ENCODE results near the gene NOVA2. TPM values are rescaled to one million over a fixed set of nuclear protein-coding genes. Genes with fewer than 3 reads are reported as not detected.
"Not testable (repeated sequence)": the region's sequence is repeated elsewhere in the genome, so short reads cannot be mapped to it uniquely, and the experiment has no call there.

Gene NOVA2
- total RNA-seq, 2 donors from 2014 or later, result 0.08 TPM; not detected in 1

DNA sequence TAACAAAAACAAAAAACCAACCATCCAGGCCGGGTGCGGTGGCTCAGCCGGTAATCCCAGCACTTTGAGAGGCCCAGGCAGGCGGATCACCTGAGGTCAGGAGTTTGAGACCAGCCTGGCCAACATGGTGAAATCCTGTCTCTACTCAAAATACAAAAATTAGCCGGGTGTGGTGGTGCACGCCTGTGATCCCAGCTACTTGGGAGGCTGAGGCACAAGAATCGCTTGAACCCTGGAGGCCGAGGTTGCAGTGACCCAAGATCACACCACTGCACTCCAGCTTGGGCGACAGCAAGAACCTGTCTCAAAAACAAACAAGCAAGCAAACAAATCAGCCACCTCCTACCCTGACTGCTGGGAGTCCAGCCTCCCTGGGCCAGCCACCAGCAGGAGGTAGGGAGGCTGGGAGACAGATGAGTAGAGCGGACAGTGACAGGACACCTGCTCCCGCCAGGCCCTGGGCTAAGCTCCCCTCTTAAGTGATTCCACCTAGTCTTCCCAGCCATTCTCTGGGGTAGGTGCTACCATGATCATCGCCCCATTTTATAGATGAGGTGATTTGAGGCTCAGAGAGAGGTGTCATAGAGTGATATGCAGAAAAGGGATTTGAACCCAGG is 77.6 kb downstream of the NOVA2 start:
- DNase-seq (ENCODE audit: low spot score in 2 of 2); ATAC-seq; H3K9me3 Mint-ChIP-seq; H3K36me3 Mint-ChIP-seq: not testable (repeated sequence)
- H3K27ac Mint-ChIP-seq, result peak overlapping the region in 1 of 2 donors; percentile 34

DNA sequence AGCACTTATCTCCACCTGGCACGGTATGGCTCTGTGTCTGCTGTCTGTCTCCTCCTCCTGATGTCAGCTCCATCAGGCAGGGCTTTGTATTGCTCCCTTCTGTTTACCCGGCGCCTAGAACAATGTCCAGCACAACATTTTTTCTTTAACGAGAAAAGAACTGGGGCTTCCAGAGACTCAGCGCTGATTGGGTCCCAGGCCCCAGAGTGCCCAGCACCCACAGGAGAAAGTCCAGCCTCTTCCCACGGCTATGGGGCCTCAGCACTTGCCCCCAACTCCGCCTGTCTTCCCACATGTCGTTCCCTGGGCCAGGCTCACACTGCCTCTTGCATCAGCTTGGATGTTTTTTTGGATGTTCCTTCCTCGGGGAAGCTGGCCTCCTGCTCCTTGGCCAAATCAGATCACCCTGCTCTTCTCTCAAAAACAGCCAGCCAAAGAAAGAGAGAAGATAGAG is 78.1 kb downstream of the NOVA2 start:
- DNase-seq (ENCODE audit: low spot score in 2 of 2) (no peak), ATAC-seq (no peak)
- H3K27ac Mint-ChIP-seq, result peak overlapping the region in 1 of 2 donors; percentile 34
- H3K9me3 Mint-ChIP-seq, result no peaks in the 10 kb centered on the region
- no peaks in the 10 kb centered on the region for H3K36me3 Mint-ChIP-seq

DNA sequence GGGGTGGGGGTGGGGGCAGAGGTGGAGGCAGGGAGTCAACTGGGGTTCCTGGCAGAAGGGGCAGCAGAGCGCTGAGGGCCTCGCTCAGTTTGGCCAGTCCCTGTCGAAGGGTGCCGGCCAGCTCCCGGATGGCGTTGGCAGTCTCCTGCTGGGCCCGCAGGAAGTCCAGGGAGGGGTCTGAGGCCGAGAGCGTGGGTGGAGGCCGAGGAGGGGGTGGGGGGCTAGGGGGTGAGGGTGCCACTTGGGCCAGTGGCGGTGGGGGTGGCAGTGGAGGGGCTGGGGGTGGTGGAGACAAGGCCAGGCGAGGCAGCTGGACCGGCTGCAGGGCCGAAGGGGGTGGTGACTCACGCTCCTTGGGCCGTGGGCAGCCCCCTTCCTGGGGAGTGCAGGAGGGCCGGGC is 82.8 kb downstream of the NOVA2 start:
- H3K27ac Mint-ChIP-seq, result no peak overlapping the region
- DNase-seq (ENCODE audit: low spot score in 2 of 2), result no peak
- no peaks in the 10 kb centered on the region for H3K9me3 Mint-ChIP-seq
- H3K36me3 Mint-ChIP-seq, result no peaks in the 10 kb centered on the region
- ATAC-seq, result no peak

DNA sequence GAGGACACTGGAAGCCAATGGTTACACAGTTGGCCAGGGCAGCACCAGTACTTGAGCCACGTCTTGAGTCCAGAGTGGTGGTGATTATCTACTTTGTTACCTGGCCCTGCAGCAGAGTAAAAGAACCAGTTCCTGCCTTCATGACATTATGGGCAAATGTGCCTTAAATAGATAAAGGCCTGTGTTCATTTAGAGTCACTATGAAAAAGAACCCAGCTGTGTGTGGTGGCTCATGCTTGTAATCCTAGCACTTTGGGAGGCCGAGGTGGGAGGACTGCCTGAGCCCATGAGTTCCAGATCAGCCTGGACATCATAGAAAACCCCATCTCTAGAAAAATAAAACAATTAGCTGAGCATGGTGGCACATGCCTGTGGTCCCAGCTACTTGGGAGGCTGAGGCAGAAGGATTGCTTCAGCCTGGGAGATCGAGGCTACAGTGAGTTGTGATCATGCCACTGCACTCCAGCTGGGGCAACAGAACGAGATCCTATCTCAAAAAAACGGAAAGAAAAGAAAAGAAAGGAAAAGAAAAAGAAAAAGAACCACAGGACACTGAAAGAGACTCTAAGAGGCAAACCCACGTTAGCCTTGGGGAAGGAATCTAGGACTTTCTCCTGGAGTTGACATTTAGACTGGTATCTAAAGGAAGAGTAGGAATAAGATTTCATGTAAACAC is 84.3 kb downstream of the NOVA2 start:
- H3K36me3 Mint-ChIP-seq, result no peaks in the 10 kb centered on the region
- DNase-seq (ENCODE audit: low spot score in 2 of 2) (no peak), ATAC-seq (no peak)
- no peaks in the 10 kb centered on the region for H3K9me3 Mint-ChIP-seq
- H3K27ac Mint-ChIP-seq, result peak overlapping the region in 1 of 2 donors; percentile 75

DNA sequence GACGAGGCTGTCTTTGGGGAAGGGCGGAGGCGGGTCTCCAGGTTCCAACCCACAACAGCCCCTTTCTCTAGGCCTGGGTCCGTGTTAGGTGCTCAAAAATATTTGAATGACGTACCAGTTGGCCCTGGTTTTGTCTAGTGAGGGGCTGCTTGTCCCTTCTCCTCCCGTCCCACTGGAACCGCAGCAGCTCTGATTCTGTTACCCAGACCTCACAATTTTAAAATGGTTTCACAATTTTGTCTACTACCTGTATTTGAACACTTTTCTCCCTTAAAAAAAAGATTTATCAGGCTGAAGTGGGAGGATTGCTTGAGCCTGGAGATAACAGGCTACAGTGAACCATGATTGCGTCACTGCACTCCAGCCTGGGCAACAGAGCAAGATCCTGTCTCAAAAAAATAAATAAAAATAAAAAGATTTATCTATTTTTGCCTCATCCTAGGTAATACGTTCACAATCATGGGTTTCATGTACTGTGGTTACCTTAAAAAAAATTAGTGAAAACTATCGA is 86.4 kb downstream of the NOVA2 start:
- ATAC-seq (no peak), DNase-seq (ENCODE audit: low spot score in 2 of 2) (no peak)
- Mint-ChIP-seq H3K9me3 (no peaks in the 10 kb centered on the region), H3K27ac (peak overlapping the region; percentile 86 to 95), H3K36me3 (no peaks in the 10 kb centered on the region)

DNA sequence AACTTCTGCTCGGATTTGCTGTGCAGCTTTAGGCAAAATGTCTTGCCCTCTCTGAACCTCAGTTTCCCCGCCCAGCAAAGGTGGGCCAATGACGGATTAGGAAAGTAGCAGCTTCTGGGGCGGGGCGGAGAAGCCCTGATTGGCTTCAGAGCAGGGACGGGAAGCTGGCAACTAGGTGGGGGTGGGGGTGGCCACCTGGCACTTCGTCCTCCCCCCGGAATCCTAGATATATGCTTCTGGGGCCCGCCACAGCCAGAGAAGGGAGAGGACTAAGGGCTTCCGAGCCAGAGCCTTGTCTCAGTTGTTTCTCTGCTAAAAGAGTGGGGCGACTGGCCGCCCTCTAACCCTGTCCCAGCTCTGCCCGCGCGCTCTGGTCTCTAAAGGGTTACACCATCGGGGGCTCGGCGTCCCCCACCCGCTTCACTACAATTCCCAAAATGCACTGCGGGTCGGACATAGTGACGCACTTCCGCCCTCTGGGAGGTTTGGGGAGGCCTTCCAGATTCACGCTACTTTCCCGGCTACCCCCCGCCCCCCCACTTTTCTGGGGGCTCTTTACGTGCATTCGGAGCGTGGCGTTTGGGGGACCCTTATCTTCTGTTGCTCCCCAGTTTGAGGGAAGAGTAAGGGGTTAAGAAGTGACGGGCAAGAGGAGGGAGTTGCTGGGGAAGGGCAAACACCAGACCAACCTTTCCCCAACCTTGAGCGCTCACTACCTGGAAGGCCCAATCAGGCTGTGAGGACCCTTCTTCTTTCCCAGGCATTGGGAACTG is 87.1 kb downstream of the NOVA2 start:
- peak; percentile 88 to 91 for DNase-seq (ENCODE audit: low spot score in 2 of 2)
- no peaks in the 10 kb centered on the region for H3K36me3 Mint-ChIP-seq

DNA sequence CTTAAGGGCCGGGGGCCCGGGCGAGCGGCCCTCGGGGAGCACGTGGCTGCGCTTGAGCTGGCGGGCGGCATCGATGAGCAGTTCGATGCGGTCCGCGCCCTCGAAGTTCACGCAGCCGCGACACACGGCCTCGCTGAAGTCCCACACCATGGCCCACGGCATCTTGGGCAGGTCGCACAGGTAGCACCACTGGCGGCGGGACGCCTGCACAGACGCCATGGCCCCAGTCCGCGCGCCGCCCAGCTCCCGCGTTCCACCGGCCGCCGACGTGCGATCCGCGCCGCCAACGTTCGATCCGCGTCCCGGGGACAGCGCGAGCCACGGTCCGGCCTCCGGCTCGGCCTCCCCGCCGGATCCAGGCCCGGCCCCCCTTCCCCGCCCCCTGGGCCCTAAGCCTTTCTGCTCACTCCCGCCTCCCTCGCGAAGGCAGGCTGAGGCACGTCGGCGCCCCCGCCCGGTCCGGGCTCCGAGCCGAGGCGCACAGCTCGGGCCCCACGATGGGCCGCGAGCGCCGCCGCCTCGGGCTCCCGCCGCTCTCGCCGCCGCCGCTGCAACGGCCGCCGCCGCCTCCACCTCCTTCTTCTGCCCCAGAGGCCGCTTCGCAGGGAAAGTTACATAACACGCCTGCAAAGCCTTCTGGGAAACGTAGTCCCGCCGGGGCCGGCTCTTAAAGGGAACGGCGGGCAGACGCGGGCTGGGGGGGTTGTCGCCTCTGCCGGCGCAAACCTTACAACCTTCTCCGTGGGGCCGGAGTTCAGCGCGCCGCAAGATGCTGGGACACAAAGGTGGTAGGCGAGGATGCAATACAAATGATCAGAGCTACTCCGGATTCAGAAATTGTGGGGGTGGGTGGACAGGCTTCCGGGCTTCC is 87.9 kb downstream of the NOVA2 start, which contains the start of gene IRF2BP1:
Gene IRF2BP1 (minus strand): TSS at position 586 of the 871 bp plus-strand sequence. CDS start 367 bp downstream, at position 219.
- peak; percentile 62 to 78 for ATAC-seq
- peak; percentile 88 to 89 for DNase-seq (ENCODE audit: low spot score in 2 of 2)
- peak within 1 kb of the TSS; percentile 86 to 95 for H3K27ac Mint-ChIP-seq
- H3K36me3 Mint-ChIP-seq, result no peaks in the 10 kb centered on the region
- no peaks in the 10 kb centered on the region for H3K9me3 Mint-ChIP-seq

More for the DNA sequence above, 87.1 kb downstream of the NOVA2 start:
- peak; percentile 85 to 87 for ATAC-seq
- H3K27ac Mint-ChIP-seq, result peak overlapping the region; percentile 86 to 95
- H3K9me3 Mint-ChIP-seq, result no peaks in the 10 kb centered on the region

DNA sequence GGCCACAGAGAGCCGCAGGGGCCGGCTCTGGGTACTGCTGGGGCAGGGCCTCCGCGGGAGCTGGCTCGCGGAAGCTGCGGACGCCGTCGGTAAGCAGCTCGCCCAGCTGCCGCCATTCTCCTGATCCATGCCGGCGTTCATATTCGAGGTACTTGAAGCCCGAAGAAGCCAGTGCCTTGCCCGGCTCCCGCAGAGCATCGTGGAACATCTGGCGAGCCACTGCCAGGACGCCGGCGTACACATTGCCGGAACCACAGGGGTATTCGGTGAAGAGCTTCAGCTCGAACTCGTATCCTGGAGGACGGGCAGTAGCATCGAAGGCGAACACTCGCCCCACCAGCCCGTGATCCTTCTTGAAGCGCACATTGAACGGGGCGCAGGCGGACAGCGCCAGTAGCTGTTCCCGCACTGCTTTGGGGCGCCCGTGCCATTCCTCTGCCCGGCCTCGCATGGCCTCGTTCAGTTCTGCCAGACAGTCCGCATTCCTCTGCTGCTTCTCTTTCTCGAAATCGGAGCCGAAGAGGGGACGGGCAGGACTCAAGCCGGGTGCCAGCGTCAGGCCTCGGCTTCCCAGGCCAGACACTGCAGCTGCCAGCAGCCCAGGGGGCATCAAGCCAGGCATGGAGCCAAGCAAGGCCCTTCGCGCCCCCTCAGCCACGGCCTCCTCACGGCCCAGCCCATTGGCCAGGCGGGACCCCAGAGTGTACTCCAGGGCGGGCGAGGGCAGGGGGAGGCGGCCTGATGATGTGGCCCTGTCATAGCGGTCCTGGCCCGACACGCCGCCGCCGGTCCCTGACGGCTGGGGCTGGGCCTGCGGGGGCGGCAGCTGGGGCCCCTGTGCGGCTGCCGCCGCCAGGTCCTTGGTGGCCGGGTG is 88.7 kb downstream of the NOVA2 start:
- no peaks in the 10 kb centered on the region for H3K9me3 Mint-ChIP-seq
- no peak overlapping the region for H3K27ac Mint-ChIP-seq
- H3K36me3 Mint-ChIP-seq, result no peaks in the 10 kb centered on the region
- ATAC-seq, result peak in 1 of 2 donors; percentile 7
- DNase-seq (ENCODE audit: low spot score in 2 of 2), result peak in 1 of 2 donors; percentile 65

DNA sequence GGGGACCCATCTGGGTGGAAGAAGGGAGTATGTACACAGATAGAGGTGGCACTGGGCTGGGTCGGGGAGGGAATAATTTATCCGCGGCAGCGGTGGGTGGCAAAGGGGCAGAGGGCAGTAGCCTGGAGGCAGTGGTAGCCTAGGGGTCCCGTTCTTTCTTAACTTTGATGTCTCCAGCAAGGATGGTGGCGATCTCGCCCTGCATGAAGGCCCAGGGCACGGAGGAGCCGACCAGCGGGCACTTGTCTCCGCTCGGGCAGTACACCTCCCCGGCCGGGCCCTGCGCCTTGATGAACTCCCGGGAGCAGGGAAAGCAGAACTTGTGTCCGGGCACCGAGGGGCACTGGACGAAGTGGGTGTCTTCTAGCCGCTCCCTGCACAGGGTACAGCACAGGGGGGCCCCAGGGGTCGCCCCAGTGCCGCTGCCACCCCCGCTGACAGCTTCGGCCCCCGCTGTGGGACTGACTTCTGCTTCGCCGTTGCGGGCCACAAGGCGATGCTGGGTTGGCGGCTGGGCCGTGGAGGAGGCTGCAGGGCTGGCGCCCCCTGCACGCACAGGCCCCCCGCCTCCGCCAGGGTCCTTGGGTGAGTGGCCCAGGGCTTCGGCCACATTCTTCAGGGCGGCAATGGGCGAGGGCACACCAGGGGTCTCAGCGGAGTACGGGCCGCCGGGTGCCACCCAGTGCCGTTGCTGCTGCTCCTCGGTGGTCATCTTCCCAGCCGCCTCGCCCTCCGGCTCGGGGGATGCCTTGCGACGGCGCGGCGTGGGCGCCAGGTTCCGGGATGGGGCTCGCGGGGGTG is 89.6 kb downstream of the NOVA2 start:
- ATAC-seq, result no peak
- peak overlapping the region in 1 of 2 donors; percentile 56 for H3K27ac Mint-ChIP-seq
- H3K9me3 Mint-ChIP-seq, result no peaks in the 10 kb centered on the region

More for the DNA sequence above, 89.6 kb downstream of the NOVA2 start:
- DNase-seq (ENCODE audit: low spot score in 2 of 2), result no peak
- no peaks in the 10 kb centered on the region for H3K36me3 Mint-ChIP-seq

Other genes starting within 250 kb of the NOVA2 start
- gene FBXO46, start 243.0 kb downstream of the NOVA2 start, total RNA-seq, result 10 to 100 TPM; 40.1 to 47.9 TPM
- gene MEIOSIN, start 240.4 kb downstream of the NOVA2 start, total RNA-seq, result under 1 TPM in 1 of 2 donors, not detected in 1; 0.48 TPM
- gene SIX5, start 204.6 kb downstream of the NOVA2 start, total RNA-seq, result 1 to 10 TPM; 2.7 to 4.3 TPM
- gene DMPK, start 191.4 kb downstream of the NOVA2 start, total RNA-seq, result 10 to 100 TPM; 11.1 to 13.8 TPM
- gene DMWD, start 181.0 kb downstream of the NOVA2 start, total RNA-seq, result 10 to 100 TPM; 20.4 to 20.5 TPM
- under 1 TPM; 0.14 to 0.39 TPM for gene RSPH6A, start 158.6 kb downstream of the NOVA2 start, total RNA-seq
- gene SYMPK, start 110.7 kb downstream of the NOVA2 start, total RNA-seq, result 100 to 1,000 TPM in 1 of 2 donors, 10 to 100 TPM in 1; 85.8 to 118 TPM
- gene FOXA3, start 109.5 kb downstream of the NOVA2 start, total RNA-seq, result 1 to 10 TPM in 1 of 2 donors, under 1 TPM in 1; 0.46 to 1.3 TPM
- gene IRF2BP1, start 87.7 kb downstream of the NOVA2 start, total RNA-seq, result 10 to 100 TPM; 14.9 to 15.6 TPM
- 1 to 10 TPM; 8.3 to 9.1 TPM for gene MYPOP, start 71.3 kb downstream of the NOVA2 start, total RNA-seq
- gene NANOS2, start 59.1 kb downstream of the NOVA2 start, total RNA-seq, result not detected
- gene CCDC61, start 21.6 kb upstream of the NOVA2 start, total RNA-seq, result 10 to 100 TPM; 29.3 to 34.4 TPM
- not detected for gene PGLYRP1, start 49.2 kb upstream of the NOVA2 start, total RNA-seq
- gene IGFL4, start 67.1 kb upstream of the NOVA2 start, total RNA-seq, result not detected
- gene IGFL3, start 150.8 kb upstream of the NOVA2 start, total RNA-seq, result not detected
- 1 to 10 TPM in 1 of 2 donors, not detected in 1; 1.0 TPM for gene IGFL2, start 174.4 kb upstream of the NOVA2 start, total RNA-seq